Right lobe of liver (tissue), 6 donors: ENCODE data around the gene CLEC16A. TPM values are rescaled to one million over a fixed set of nuclear protein-coding genes. Genes with fewer than 3 reads are reported as not detected.
A peak's percentile ranks its signal among the peaks of the same experiment; 100 is the strongest.

Experiments used
- ATAC-seq, 4 donors: fragments of 200-7000 bp; cut with Tn5 transposase; one replicate each; pipeline ENCODE4 v1.9.1; 2020; ENCODE audit warnings: mild to moderate bottlenecking in 4 of 4, moderate library complexity in 4 of 4
- DNase-seq, 3 donors: peaks; one replicate each; pipeline ENCODE4 v3.0.0-alpha.2; 2020
- H3K27ac ChIP-seq, 3 donors: fragments of 200-600 bp; one replicate each; pipeline ENCODE4 v1.8.0; 2022
- H3K27me3 ChIP-seq, 2 donors: fragments of 200-600 bp; one replicate each; pipeline ENCODE4 v1.8.0; 2022
- H3K36me3 ChIP-seq, 4 donors: fragments of 200-600 bp; sonication (generic) in 1 of 4; one replicate each; pipeline versions ENCODE4 v1.5.1 to v1.8.0; 2017 to 2022; ENCODE audit warnings: control low read depth in 1 of 4
- H3K4me1 ChIP-seq, 4 donors: fragments of 200-600 bp; sonication (generic) in 1 of 4; one replicate each; pipeline versions ENCODE4 v1.5.1 to v1.8.0; 2017 to 2022; ENCODE audit warnings: control low read depth in 1 of 4
- H3K4me3 ChIP-seq, 3 donors: fragments of 200-600 bp; one replicate each; pipeline ENCODE4 v1.8.0; 2022
- H3K9me3 ChIP-seq, 4 donors: fragments of 200-600 bp; sonication (generic) in 1 of 4; one replicate each; pipeline versions ENCODE4 v1.5.1 to v1.8.0; 2017 to 2022; ENCODE audit warnings: control low read depth in 1 of 4
- POLR2A ChIP-seq: fragments of 450-650 bp; IDR thresholded peaks from one replicate; pipeline ENCODE4 v1.6.1; 2017; ENCODE audit warnings: antibody characterized with exemption, mild to moderate bottlenecking
- WGBS: methylation state at CpG from one replicate; pipeline ENCODE4 v1.1.6; 2018; ENCODE audit warnings: low coverage, low lambda C conversion rate; ENCODE audit not compliant: insufficient coverage; ENCODE audit errors: missing lambda C conversion rate; 5-methylcytosine and 5-hydroxymethylcytosine counted together
- intact Hi-C, 2 donors: fragments of 100-400 bp; cut with DNase I; formaldehyde crosslinking; loops; one replicate each; pipeline versions ENCODE4 v1.11.2 to v1.14.1; 2022
- total RNA-seq, 6 experiments: library from RNA; depleted of rRNA in 2 of 6; stranded (reverse); fragments of >200 nt in 2 of 6; fragmentation: NEBNext Ultra II Directional in 3 of 6; extraction: Animal tissue kit (Norgen Biotek cat#: 25700) in 3 of 6; gene quantifications; one replicate each; pipeline versions ENCODE4 v1.1.0 to v1.2.4, GENCODE V29; 2016 to 2023
- TF ChIP-seq, protein P1 (sequence below), 4 donors: fragments of 200-600 bp in 3 of 4; fragments of 450-650 bp in 1 of 4; IDR thresholded peaks; one replicate each; pipeline versions ENCODE4 v1.5.1 to v1.8.0; 2016 to 2022; ENCODE audit warnings: antibody characterized with exemption in 4 of 4, mild to moderate bottlenecking in 2 of 4
- donor health status: DM: no; HTN: yes; CAD: no.
- donor health status: DM: no; HTN: no; CAD: no.
- donor health status: DM: no; HTN: no; CAD: no.
- donor health status: DM: no; HTN: yes; CAD: no.
- donor health status: DM: no; HTN: yes; CAD: no.

The CLEC16A gene
- total RNA-seq, 6 experiments from 2014 or later = 15.2 to 25.9 (median 19.8) TPM

DNA sequence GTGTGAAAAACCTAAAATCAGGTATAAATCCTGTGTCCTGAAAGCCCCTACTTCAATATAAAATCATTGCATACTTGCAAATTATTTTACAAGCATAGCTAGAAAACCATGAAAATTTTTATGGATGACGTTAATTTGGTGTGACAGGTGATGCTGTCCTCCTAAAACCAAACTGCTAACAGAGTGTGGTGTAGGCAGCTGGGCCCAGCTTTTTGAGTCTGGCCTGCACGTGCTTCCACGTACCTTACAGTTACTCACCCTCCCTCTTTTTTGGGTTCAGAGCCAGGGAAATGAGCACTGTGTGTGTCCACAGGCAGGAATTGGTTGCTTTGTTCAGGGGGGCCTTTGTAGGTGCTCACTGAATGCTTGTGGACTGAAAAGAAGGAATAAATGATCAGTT lies 36.4 kb downstream of the CLEC16A start:
- Histone ChIP-seq H3K4me3 (no peak overlapping the region), H3K27ac (peak overlapping the region in 1 of 3 donors; percentile 66), H3K4me1 (peaks cover 0 to 8% (median 4%) of the 10 kb centered on the region in 4 donors), H3K27me3 (no peaks in the 10 kb centered on the region), H3K36me3 (peaks cover 0 to 6% (median 0%) of the 10 kb centered on the region in 4 donors), H3K9me3 (no peaks in the 10 kb centered on the region)
- TF ChIP-seq POLR2A = no peak
- DNase-seq (no peak), ATAC-seq (no peak)
- intact Hi-C loops = no loop called here
- 100% methylated on average over 1 of the region's 3 CpGs for WGBS

DNA sequence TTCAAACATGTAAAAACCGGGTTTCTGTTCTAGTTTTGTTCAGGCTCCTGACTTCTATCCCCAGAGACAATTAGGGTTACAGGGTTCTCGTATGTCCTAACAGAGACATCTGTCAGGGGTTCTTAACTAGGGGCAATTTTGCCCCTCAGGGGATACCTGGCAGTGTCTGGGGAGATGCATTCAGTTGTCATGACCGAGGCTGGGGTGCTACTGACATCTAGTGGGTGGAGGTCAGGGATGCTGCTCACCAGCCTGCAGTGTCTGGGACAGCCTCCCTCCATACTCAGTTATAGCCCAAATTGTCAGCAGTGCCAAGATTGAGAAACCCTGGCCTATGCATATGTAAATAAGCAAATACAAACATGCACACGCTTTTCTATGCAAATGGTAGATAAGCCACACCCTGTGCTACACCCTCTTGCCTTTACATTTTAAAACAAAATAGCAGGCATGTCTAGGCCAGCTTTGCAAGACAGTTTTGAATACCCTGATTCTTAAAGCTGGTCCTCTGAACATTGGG lies 37.4 kb downstream of the CLEC16A start:
- DNase-seq = peak in 1 of 3 donors; percentile 35
- no peak for TF ChIP-seq POLR2A
- TF ChIP-seq, protein P1, sequence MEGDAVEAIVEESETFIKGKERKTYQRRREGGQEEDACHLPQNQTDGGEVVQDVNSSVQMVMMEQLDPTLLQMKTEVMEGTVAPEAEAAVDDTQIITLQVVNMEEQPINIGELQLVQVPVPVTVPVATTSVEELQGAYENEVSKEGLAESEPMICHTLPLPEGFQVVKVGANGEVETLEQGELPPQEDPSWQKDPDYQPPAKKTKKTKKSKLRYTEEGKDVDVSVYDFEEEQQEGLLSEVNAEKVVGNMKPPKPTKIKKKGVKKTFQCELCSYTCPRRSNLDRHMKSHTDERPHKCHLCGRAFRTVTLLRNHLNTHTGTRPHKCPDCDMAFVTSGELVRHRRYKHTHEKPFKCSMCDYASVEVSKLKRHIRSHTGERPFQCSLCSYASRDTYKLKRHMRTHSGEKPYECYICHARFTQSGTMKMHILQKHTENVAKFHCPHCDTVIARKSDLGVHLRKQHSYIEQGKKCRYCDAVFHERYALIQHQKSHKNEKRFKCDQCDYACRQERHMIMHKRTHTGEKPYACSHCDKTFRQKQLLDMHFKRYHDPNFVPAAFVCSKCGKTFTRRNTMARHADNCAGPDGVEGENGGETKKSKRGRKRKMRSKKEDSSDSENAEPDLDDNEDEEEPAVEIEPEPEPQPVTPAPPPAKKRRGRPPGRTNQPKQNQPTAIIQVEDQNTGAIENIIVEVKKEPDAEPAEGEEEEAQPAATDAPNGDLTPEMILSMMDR (IDR thresholded peaks at IDR 0.05) = peak in 3 of 4 donors; percentile 21 to 34 (median 31)
- Histone ChIP-seq H3K27ac (no peak overlapping the region), H3K4me1 (peaks cover 0 to 8% (median 4%) of the 10 kb centered on the region in 4 donors), H3K27me3 (no peaks in the 10 kb centered on the region), H3K9me3 (no peaks in the 10 kb centered on the region), H3K4me3 (no peak overlapping the region), H3K36me3 (peaks cover 0 to 6% (median 0%) of the 10 kb centered on the region in 4 donors)
- intact Hi-C loops = no loop called here
- peak in 2 of 4 donors; percentile 25 to 32 for ATAC-seq
- WGBS = 87% methylated on average over 3 of the region's 4 CpGs

DNA sequence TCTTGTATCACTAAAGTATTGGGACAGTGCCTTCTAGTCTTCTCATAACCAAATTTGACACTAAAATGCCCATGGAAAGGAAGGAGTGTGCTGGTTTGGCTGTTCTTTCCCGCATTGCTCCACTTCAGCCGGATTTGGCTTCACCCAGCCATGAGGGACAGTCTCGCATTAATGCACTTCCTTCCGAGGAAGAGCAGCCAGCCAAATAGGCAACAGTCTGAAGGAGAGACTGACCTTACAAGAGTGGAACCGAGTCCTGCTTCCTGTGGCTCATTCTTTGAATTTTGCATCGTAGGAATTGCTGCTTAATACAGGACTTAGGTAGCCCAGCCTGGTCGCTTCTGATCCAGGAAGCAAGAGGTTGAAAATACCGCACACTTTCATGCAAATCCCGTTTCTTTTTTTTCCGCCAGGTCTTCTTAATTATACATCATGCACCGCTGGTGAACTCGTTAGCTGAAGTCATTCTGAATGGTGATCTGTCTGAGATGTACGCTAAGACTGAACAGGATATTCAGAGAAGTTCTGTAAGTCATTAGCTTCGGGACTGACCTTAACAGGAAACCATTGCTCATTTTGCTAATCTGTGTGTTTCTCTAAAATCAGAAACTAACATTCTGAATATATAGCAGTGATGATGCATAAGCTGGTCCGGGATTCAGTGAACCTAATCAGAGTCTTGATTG lies 38.2 kb downstream of the CLEC16A start:
- ATAC-seq = peak in 2 of 4 donors; percentile 7 to 15
- Histone ChIP-seq H3K4me1 (peaks cover 0 to 8% (median 4%) of the 10 kb centered on the region in 4 donors), H3K36me3 (peaks cover 0 to 9% (median 0%) of the 10 kb centered on the region in 4 donors), H3K27ac (peak overlapping the region in 1 of 3 donors; percentile 13), H3K9me3 (no peaks in the 10 kb centered on the region), H3K4me3 (no peak overlapping the region), H3K27me3 (no peaks in the 10 kb centered on the region)
- intact Hi-C loops = no loop called here
- DNase-seq = no peak
- TF ChIP-seq, protein P1 (IDR thresholded peaks at IDR 0.05) = no peak
- TF ChIP-seq POLR2A = no peak
- WGBS = 68% methylated on average over 14 of the region's 15 CpGs

DNA sequence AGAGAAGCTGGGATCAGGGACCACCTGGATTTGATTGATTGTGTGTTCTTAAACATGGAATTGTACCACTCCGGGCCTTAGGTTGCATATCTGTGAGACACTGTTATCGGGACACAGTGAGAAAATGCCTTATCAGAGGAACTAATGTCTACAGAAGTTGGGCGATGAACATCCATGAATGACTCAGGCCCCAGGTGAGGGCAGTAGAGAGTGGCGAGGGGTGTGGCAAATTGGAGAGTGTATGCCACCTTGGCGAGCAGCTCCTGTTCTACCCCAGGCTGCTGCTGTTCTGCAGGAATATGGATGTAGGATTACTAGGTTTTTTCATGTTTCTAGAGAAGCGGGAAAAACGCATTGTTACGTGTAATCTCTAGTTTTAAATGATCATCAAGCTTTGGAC lies 38.8 kb downstream of the CLEC16A start:
- intact Hi-C loops = no loop called here
- no peak for TF ChIP-seq POLR2A
- TF ChIP-seq, protein P1 (IDR thresholded peaks at IDR 0.05) = no peak
- DNase-seq (no peak), ATAC-seq (no peak)
- WGBS = 82% methylated on average over 8 of the region's 8 CpGs
- Histone ChIP-seq H3K4me3 (no peak overlapping the region), H3K27ac (no peak overlapping the region), H3K36me3 (peaks cover 0 to 10% (median 0%) of the 10 kb centered on the region in 4 donors), H3K27me3 (no peaks in the 10 kb centered on the region), H3K4me1 (peaks cover 0 to 8% (median 4%) of the 10 kb centered on the region in 4 donors), H3K9me3 (no peaks in the 10 kb centered on the region)

DNA sequence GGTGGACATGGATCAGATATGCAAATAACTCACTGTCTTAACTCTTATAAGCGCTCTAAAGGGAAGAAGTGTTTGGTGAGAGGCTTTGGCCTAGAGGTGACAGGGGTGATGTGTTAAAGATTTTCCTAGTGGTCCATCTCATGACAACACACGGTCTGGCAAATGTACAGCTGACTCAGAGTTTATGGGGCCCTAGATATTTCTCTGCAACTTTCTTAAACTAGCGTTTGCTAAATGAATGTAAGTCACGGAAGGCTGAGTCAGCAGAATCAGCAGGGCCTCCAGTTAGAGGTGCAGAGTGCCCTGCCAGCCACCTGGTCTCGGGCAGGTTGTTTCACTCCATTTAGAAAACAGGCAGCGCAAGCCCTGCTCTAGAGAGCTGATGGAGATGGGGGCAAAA lies 40.1 kb downstream of the CLEC16A start:
- intact Hi-C loops = no loop called here
- 97% methylated on average over 5 of the region's 6 CpGs for WGBS
- TF ChIP-seq POLR2A = no peak
- no peak overlapping the region for H3K4me3 ChIP-seq
- H3K4me1 ChIP-seq = peaks cover 0 to 8% (median 4%) of the 10 kb centered on the region in 4 donors
- H3K27ac ChIP-seq = no peak overlapping the region
- H3K27me3 ChIP-seq = no peaks in the 10 kb centered on the region
- DNase-seq (no peak), ATAC-seq (no peak)
- H3K9me3 ChIP-seq = no peaks in the 10 kb centered on the region
- H3K36me3 ChIP-seq = peaks cover 0 to 12% (median 3%) of the 10 kb centered on the region in 4 donors
